ENCODE measurements around the gene CCDC57.

DNA sequence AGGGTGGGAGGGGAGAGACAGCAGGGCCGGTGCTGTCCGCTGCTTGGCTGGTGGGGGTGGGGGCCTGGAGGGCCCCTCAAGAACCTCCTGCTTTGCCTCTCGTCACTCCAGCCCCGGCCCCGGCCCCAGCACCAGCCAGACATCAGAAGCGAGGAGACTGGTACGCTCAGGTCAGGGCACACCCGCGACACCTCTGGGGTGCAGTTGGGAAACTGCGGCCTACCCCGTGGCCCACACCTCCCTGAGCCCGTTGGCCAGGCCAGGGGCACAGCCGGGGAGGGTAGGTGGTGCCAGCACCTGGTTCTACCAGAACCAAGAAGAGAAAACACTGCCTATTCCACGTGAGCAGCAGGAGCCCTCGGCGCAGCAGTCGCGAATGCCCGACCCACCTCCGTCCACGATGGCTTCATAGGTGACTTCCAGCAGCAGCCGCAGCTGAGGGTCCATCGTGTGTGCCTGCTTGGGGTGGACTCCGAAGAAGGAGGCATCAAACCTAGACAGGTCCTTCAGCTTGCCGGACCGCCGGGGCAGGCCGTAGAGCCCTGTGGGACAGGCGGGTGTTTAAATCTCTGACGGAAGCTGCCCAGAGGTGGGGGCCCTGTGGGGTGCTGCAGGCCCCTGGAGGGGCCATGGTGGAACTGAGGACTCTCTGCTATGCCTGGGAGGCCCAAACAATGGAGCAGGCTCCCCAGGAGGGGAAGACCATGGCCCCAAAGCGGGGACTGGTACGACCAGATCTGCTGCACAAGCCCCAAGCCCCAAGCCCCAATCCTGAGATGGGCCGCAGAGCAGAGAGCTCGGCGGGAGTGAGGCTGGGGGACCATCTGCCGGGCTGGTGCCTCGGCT, 117.5 kb downstream of the CCDC57 start:
- TF ChIP-seq, protein P1, sequence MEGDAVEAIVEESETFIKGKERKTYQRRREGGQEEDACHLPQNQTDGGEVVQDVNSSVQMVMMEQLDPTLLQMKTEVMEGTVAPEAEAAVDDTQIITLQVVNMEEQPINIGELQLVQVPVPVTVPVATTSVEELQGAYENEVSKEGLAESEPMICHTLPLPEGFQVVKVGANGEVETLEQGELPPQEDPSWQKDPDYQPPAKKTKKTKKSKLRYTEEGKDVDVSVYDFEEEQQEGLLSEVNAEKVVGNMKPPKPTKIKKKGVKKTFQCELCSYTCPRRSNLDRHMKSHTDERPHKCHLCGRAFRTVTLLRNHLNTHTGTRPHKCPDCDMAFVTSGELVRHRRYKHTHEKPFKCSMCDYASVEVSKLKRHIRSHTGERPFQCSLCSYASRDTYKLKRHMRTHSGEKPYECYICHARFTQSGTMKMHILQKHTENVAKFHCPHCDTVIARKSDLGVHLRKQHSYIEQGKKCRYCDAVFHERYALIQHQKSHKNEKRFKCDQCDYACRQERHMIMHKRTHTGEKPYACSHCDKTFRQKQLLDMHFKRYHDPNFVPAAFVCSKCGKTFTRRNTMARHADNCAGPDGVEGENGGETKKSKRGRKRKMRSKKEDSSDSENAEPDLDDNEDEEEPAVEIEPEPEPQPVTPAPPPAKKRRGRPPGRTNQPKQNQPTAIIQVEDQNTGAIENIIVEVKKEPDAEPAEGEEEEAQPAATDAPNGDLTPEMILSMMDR (IDR thresholded peaks at IDR 0.05) = no peak
- TF ChIP-seq EP300 (IDR thresholded peaks at IDR 0.05) (no peak), POLR2AphosphoS5 (IDR thresholded peaks at IDR 0.05) (no peak)

All from stomach (tissue), 4 donors.